SH-SY5Y (cell line): ENCODE results near the gene TFDP3.

Experiments
- GATA2 ChIP-seq: IDR thresholded peaks from 2 replicates; pipeline ENCODE4 v1.6.1; 2011; ENCODE audit warnings: mild to moderate bottlenecking, low read depth, low read length
- GATA3 ChIP-seq: IDR thresholded peaks from 2 replicates; pipeline ENCODE4 v1.6.1; 2011; ENCODE audit warnings: low read depth, mild to moderate bottlenecking, low read length, moderate library complexity

DNA sequence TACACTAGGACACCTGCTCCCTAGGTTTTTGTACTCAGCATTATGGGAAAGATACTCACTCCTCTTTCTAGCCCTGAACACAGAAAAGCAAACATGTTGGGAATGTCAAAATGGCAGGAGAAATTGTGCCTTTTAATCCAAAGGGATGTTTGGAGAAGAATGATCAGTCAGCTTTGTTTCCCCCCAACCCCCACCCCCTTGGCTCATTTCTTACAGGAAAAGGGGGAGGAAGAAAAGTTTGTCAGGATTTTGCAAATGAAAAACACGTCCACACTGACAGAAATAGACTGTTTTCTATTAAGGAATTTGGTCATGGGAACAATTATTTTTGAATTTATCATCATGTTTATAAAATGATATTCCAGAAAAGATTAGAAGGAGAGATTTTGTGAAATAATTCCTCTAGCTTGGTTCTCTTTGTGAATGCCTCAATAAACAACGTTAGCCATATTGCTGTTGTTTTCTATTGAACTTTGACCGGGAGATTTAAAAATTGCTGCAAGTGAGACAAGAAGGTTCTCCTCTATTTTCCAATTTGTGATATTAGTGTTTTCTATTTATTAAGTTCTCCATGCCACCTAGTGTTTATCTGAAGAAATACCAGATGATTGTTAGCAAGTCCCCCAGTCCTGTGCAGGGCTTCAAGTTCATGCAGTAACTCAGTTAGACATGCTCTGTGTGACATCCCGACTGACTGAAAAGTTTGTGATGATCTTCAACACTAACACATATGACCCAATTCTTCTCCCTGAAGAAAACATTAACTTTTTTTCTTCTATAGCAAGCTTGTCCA is 31.3 kb upstream of the TFDP3 start:
- TF ChIP-seq GATA3: no peak
- TF ChIP-seq GATA2: no peak
